HEK293 (cell line): ENCODE measurements around the gene IRX3.
A peak's percentile ranks its signal among the peaks of the same experiment; 100 is the strongest.

Experiments used
- CTCF ChIA-PET: fragments of 350-600 bp; formaldehyde crosslinking; extraction: SDS; loops from one replicate; lab custom pipeline; 2021; ENCODE audit warnings: antibody characterized with exemption; lab: Yijun Ruan, JAX
- POLR2A ChIA-PET: fragments of 300-600 bp; formaldehyde crosslinking; extraction: SDS; loops from one replicate; lab custom pipeline; 2020; ENCODE audit warnings: antibody characterized with exemption, inconsistent platforms; lab: Yijun Ruan, JAX
- H3K27ac ChIP-seq: fragments of 200-500 bp; sonication (Bioruptor generic); 2 replicates; pipeline ENCODE4 v1.5.1; 2014; ENCODE audit warnings: low read depth, low read length, control low read depth, inconsistent platforms; ENCODE audit errors: extremely low read depth
- H3K36me3 ChIP-seq, 2 experiments: fragments of 200-500 bp in 1 of 2; sonication (Bioruptor generic) in 1 of 2; 1 replicate in 1 of 2; 2 replicates in 1 of 2; pipeline ENCODE4 v1.5.1; 2014 to 2017; ENCODE audit warnings: inconsistent platforms in 2 of 2, low read length in 2 of 2; ENCODE audit not compliant: control insufficient read depth in 2 of 2, insufficient read depth in 1 of 2
- H3K4me1 ChIP-seq: fragments of 200-500 bp; sonication (Bioruptor generic); 2 replicates; pipeline ENCODE4 v1.5.1; 2014; ENCODE audit warnings: mild to moderate bottlenecking, low read length, inconsistent platforms; ENCODE audit not compliant: control insufficient read depth, insufficient read depth
- H3K4me3 ChIP-seq: 2 replicates; pipeline ENCODE4 v1.5.1; 2011; ENCODE audit warnings: low read depth, mild to moderate bottlenecking, control low read depth, low read length, moderate library complexity
- H3K9me3 ChIP-seq: fragments of 200-500 bp; sonication (Bioruptor generic); 2 replicates; pipeline ENCODE4 v1.5.1; 2014; ENCODE audit warnings: low read depth, low read length, inconsistent platforms; ENCODE audit not compliant: control insufficient read depth, insufficient read depth
- HOXA7 ChIP-seq: sonication (generic); formaldehyde crosslinking; IDR thresholded peaks from 2 replicates; pipeline ENCODE4 v1.8.1; 2022; ENCODE audit warnings: missing genetic modification reagents, borderline replicate concordance
- KLF10 ChIP-seq: fragments of 450-650 bp; IDR thresholded peaks from 2 replicates; pipeline ENCODE4 v1.5.1; 2018; ENCODE audit warnings: missing biosample characterization, mild to moderate bottlenecking, missing genetic modification characterization
- KLF9 ChIP-seq: fragments of 450-650 bp; formaldehyde crosslinking; IDR thresholded peaks from 2 replicates; pipeline ENCODE4 v1.5.1; 2016; ENCODE audit warnings: missing biosample characterization, missing genetic modification characterization, low read depth
- PRDM2 ChIP-seq: fragments of 450-650 bp; formaldehyde crosslinking; IDR thresholded peaks from 2 replicates; pipeline ENCODE4 v1.5.1; 2016; ENCODE audit warnings: missing biosample characterization, missing genetic modification characterization, borderline replicate concordance
- ZFHX2 ChIP-seq: fragments of 450-650 bp; formaldehyde crosslinking; conservative IDR thresholded peaks from 2 replicates; pipeline ENCODE4 v1.5.1; 2016; ENCODE audit warnings: missing biosample characterization, missing genetic modification characterization
- ZNF16 ChIP-seq: fragments of 450-650 bp; formaldehyde crosslinking; IDR thresholded peaks from 2 replicates; pipeline ENCODE4 v1.5.1; 2016; ENCODE audit warnings: low read depth, missing biosample characterization, missing genetic modification characterization
- ZNF202 ChIP-seq: fragments of 450-650 bp; formaldehyde crosslinking; IDR thresholded peaks from 2 replicates; pipeline ENCODE4 v1.5.1; 2016; ENCODE audit warnings: missing biosample characterization, missing genetic modification characterization, borderline replicate concordance
- ZNF362 ChIP-seq: fragments of 450-650 bp; formaldehyde crosslinking; IDR thresholded peaks from 2 replicates; pipeline ENCODE4 v1.5.1; 2016; ENCODE audit warnings: missing biosample characterization, missing genetic modification characterization
- ZNF37A ChIP-seq: fragments of 450-650 bp; IDR thresholded peaks from 2 replicates; pipeline ENCODE4 v1.5.1; 2018; ENCODE audit warnings: missing biosample characterization, missing genetic modification characterization
- ZNF560 ChIP-seq: fragments of 450-650 bp; formaldehyde crosslinking; IDR thresholded peaks from 2 replicates; pipeline ENCODE4 v1.5.1; 2017; ENCODE audit warnings: missing biosample characterization, missing genetic modification characterization, borderline replicate concordance
- ZNF792 ChIP-seq: fragments of 450-650 bp; formaldehyde crosslinking; IDR thresholded peaks from 2 replicates; pipeline ENCODE4 v1.5.1; 2016; ENCODE audit warnings: missing biosample characterization, missing genetic modification characterization

The IRX3 gene

GRCh38 chr16:54282928-54283724, 3.5 kb downstream of the IRX3 start:
- H3K4me1 ChIP-seq: peaks cover 7% of the 10 kb centered on the region
- no peak overlapping the region for H3K4me3 ChIP-seq
- TF ChIP-seq ZNF792 (no peak), ZFHX2 (tag by site-specific recombination) (no peak), ZNF362 (no peak), ZNF202 (tag by site-specific recombination) (no peak), HOXA7 (CRISPR knock-in tag) (no peak), ZNF37A (tag by site-specific recombination) (no peak)
- no peaks in the 10 kb centered on the region for H3K9me3 ChIP-seq
- H3K27ac ChIP-seq: no peak overlapping the region
- CTCF ChIA-PET: interaction anchor here (0.5 to 0.8 kb wide), 3 partner anchors 12 to 373 kb away, joined by 3 to 4 read pairs (median 3); no protein-coding TSS in a partner anchor
- POLR2A ChIA-PET: interaction anchor here (0.7 kb wide), 1 partner anchor 46 kb away, joined by 3 read pairs; no protein-coding TSS in a partner anchor
- H3K36me3 ChIP-seq: peaks cover 10 to 29% of the 10 kb centered on the region in 2 experiments

- ChIA-PET CTCF (interaction anchor here (0.5 to 0.8 kb wide), 4 partner anchors 12 to 373 kb away, joined by 3 to 4 read pairs (median 3); no protein-coding TSS in a partner anchor), POLR2A (interaction anchor here (0.7 kb wide), 1 partner anchor 45 kb away, joined by 3 read pairs; no protein-coding TSS in a partner anchor)
- Histone ChIP-seq H3K36me3 (peaks cover 10 to 29% of the 10 kb centered on the region in 2 experiments), H3K9me3 (no peaks in the 10 kb centered on the region), H3K27ac (no peak overlapping the region), H3K4me3 (no peak overlapping the region), H3K4me1 (peaks cover 5% of the 10 kb centered on the region)
- TF ChIP-seq KLF9: 0 out of 2 replicates have a peak, but pooled peaks have one; percentile 18
- TF ChIP-seq KLF10 (tag by site-specific recombination): peak; percentile 50; the same call in 1 of the 2 replicates
- no peak for TF ChIP-seq ZNF560 (tag by site-specific recombination)
- TF ChIP-seq ZNF16 (tag by site-specific recombination): no peak
- TF ChIP-seq PRDM2 (tag by site-specific recombination): no peak
These were observed 4.2 kb downstream of the IRX3 start for GRCh38 chr16:54282202-54282927.
